ENCODE data around the gene ITGA4.
"Not testable (repeated sequence)": the region's sequence is repeated elsewhere in the genome, so short reads cannot be mapped to it uniquely, and the experiment has no call there.

The ITGA4 gene

DNA sequence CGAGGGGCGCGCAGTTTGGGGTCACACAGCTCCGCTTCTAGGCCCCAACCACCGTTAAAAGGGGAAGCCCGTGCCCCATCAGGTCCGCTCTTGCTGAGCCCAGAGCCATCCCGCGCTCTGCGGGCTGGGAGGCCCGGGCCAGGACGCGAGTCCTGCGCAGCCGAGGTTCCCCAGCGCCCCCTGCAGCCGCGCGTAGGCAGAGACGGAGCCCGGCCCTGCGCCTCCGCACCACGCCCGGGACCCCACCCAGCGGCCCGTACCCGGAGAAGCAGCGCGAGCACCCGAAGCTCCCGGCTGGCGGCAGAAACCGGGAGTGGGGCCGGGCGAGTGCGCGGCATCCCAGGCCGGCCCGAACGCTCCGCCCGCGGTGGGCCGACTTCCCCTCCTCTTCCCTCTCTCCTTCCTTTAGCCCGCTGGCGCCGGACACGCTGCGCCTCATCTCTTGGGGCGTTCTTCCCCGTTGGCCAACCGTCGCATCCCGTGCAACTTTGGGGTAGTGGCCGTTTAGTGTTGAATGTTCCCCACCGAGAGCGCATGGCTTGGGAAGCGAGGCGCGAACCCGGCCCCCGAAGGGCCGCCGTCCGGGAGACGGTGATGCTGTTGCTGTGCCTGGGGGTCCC, at the start of gene ITGA4:
ITGA4 (plus strand) TSS at position 266 of the 620 bp plus-strand sequence; CDS start at position 535, 269 bp downstream.
- peak; percentile 94 for DNase-seq (ENCODE audit: low read depth, low spot score)

DNA sequence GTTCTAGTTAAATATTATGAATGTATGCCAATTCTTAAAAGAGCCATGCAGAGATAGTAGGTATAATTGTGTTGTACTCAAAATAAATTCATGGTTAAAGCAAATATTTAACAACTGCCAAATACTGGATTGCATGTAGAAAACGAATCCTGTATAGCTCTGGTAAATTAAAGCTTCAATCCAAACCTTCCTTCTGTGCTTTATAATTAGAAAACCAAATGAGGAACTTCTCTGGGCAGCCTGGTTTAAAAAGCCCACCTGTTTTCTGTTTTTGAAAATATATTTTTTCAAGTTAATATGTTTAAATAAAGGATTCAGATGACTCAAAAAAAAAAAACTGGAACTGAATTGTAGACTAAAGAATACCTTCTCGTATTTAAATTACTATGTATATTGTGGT, 48.3 kb upstream of the ITGA4 start:
- no peak for DNase-seq (ENCODE audit: low read depth, low spot score)

DNA sequence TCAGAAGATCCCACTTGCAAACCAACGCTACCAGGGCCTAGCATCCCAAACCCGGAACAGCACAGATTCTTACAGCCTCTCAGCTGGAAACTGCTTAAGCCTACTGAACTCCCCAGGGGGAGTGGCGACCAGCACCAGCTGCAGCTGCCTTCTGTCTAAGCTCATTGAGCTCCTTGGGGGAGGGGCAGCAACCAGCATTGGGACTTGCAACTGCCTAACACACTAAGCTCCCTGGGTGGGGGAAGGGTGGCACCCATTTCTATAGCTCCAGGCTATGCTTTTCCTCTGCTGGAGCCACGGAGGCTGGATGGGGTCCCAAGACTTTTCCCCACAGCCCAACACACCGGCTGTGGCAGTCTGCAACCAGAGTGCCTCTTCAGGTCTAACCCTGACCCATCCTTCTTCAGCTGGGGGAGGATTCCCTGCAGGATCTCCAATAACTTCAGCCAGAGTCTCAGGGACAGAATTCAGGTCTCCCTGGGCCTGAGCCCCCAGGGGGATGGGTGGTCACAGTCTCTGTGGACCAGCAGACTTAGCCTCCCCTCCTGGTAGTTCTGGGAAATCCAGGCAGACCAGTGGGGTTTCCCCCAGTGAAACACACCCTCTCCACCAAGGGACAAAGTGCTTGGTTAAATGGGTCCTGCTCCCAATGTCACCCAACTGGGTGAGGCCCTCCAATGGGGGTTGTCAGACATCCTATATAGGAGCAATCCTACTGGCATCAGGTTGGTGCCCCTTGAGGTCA, 45.9 kb upstream of the ITGA4 start:
- no peak for DNase-seq (ENCODE audit: low read depth, low spot score)

- no peak for DNase-seq (ENCODE audit: low read depth, low spot score)
These were observed 37.9 kb upstream of the ITGA4 start for GRCh38 chr2:181419129-181419855.

DNA sequence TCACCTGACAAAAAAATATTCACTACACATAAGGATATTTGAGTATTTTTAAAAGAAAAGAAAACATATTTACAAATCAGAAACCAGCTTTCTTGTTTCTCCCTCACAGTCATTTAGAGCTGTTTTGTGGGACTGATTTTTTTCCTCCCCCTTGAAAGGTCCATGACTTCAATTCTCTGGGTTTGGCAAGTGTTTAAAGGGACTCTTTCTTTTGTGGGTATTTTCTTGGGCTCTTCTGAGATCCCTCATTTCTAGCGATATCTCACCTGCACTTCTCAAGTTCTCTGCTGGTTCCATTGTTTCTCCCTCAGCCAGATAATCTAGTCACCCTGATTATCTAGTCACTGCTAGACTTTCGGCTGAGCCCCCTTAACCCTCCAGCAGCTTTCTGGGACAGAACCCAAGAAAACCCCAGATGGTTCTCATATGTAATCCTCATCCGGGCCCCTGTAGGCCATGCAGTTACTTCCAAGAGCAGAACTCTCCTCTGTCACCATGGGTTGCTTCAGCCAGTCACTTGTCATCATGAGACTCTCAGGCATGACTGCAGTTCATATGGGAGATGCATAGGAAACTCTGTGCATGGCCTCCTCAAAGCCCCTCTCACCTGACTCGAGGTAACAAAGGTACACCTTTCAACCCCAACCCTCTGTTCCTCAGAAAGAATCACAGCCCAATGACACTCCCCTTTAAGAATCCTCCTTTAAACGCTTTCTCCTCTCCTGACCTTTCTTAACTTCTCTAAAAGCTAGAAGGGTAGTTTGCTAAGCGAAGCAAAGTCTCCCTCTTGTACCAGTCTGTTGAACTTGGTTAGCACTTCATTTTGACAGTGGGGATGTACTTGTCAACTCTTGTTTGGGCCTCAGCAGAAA, 36.7 kb upstream of the ITGA4 start:
- no peak for DNase-seq (ENCODE audit: low read depth, low spot score)

- no peak for DNase-seq (ENCODE audit: low read depth, low spot score)
These were observed 36.1 kb upstream of the ITGA4 start for GRCh38 chr2:181421131-181421458.

- DNase-seq (ENCODE audit: low read depth, low spot score): no peak
These were observed 35.7 kb upstream of the ITGA4 start for GRCh38 chr2:181421464-181421863.

- no peak for DNase-seq (ENCODE audit: low read depth, low spot score)
These were observed 30.5 kb upstream of the ITGA4 start for GRCh38 chr2:181426672-181427071.

DNA sequence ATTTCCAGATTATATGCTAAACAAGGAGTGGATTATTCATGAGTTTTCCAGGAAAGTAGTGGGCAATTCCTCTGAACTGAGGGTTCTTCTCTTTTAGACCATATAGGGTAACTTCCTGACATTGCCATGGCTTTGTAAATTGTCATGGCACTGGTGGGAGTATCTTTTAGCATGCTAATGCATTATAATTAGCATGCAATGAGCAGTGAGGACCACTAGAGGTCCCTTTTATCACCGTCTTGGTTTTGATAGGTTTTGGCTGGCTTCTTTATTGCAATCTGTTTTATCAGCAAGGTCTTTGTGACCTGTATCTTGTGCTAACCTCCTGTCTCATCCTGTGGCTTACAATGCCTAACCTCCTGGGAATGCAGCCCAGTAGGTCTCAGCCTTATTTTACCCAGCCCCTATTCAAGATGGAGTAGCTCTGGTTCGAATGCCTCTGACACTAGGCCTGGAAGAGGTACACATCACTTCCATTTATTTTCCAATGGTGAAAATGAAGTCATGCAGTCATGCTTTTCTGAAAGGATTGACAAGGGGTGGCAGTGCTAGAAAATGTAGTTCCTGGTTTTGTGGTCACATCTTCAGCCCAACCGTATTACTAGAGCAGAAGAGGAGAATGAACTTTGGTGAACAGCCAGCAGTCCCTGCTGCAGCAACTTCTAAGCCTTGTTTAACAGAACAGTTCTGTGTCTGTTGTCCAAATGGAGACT, 26.6 kb upstream of the ITGA4 start:
- peak; percentile 41 for DNase-seq (ENCODE audit: low read depth, low spot score)

GRCh38 chr2:181431674-181432073, 25.5 kb upstream of the ITGA4 start:
- no peak for DNase-seq (ENCODE audit: low read depth, low spot score)

DNA sequence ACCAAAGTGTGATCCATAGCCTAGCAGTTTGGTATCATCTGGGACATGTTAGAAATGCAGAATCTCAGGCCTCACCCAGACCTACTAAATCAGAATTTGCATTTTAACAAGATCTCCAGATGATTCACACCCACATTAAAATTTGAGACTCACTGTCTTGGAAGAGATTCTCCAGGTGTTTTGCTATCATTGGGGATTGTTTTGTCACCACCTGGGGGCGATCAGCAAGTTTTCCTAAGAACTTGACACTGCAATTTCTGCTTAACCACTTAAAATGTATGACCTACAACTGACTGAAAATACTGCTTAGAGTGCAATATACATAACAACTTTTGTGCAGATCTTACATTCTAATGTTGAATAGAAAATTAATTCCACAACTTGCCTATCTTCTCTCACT, 18.9 kb upstream of the ITGA4 start:
- DNase-seq (ENCODE audit: low read depth, low spot score): no peak

GRCh38 chr2:181440344-181440743, 16.8 kb upstream of the ITGA4 start:
- no peak for DNase-seq (ENCODE audit: low read depth, low spot score)

- DNase-seq (ENCODE audit: low read depth, low spot score): no peak
These were observed 16.3 kb upstream of the ITGA4 start for GRCh38 chr2:181440919-181441318.

DNA sequence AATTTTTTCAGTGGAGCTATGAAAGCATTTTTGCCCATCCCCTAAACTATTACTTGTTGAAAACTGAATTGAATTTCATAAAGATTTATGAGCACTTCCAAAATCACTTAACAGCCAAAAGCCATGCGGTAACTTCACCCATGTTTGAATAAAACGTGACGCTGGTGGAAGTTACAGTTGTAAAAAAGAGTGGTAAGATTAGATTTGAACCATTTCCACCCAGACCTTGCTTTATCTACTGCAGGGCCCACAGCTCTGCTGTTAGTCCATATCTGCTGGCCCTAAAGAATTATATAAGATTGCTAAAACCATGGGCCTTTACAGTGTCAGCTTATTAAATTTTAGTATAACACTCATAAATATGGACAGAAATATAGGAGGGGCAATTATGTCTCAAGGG, 15.5 kb upstream of the ITGA4 start:
- no peak for DNase-seq (ENCODE audit: low read depth, low spot score)

- DNase-seq (ENCODE audit: low read depth, low spot score): no peak
These were observed 12.5 kb upstream of the ITGA4 start for GRCh38 chr2:181444654-181445053.

DNA sequence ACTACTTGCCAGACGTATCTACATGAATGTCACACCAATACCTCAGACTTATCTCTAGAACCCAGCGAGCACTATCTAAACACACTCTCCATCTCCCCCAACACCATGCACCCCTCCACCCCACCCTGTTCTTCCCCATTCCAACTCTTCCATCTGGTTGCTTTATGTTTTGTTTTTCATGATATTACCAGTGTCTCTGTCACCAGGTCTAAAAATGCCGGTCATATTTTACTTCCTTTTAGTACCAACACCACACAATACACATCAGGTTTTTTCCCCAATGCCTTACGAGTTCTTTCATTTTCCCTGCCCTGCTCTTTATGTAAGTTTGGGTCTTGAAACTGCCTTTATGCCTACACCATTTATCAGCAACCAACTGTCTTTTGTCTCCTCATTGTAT, 10.2 kb upstream of the ITGA4 start:
- no peak for DNase-seq (ENCODE audit: low read depth, low spot score)

DNA sequence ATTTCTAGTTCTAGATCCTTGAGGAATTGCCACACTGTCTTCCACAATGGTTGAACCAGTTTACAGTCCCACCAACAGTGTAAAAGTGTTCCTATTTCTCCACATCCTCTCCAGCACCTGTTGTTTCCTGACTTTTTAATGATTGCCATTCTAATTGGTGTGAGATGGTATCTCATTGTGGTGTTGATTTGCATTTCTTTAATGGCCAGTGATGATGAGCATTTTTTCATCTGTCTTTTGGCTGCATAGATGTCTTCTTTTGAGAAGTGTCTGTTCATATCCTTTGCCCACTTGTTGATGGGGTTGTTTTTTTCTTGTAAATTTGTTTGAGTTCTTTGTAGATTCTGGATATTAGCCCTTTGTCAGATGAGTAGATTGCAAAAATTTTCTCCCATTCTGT, 7.9 kb upstream of the ITGA4 start:
- DNase-seq (ENCODE audit: low read depth, low spot score): not testable (repeated sequence)

DNA sequence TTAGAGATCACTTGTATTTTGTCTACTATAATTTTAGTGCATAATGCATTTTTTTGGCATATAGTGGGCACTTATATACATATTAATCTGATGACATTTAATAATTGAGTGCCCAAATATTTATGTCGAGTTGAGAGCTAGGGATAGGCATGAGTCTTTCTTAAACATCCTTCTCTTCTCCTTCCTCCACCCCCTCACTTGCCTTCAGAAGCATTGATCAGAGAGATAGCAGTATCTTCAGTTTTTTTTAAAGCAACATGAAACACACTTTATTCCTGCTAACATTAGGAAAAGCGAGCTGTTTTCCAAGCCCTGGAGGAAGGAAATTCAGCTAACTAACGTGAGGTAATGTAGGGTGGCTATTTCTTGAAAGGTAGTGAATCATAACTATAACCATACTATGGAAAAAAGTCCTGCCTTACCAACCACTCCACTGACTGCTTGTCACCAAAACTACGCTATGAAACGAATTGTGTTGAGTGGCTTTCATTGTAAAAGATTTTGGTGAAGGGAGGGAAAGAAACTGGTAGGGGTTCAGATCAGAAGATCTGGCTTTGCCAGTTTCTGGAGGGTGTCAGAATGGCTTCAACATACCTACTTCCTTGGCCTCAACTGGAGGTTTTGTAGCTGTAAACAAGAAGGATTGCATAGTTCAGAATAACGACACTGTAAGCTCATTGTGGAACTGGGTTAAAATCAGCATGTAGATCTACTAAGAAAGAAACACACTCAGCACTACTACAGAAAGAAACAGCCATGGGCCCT, 2.3 kb upstream of the ITGA4 start:
- no peak for DNase-seq (ENCODE audit: low read depth, low spot score)

- DNase-seq (ENCODE audit: low read depth, low spot score): peak; percentile 46
These were observed 496 bp upstream of the ITGA4 start for GRCh38 chr2:181456660-181457120.

- peak; percentile 71 for DNase-seq (ENCODE audit: low read depth, low spot score)
These were observed 697 bp downstream of the ITGA4 start for GRCh38 chr2:181457741-181458425.

Data from astrocyte of the hippocampus (primary cell).